GM23338 (cell line): ENCODE measurements around the gene ADAM30. TPM values are rescaled to one million over a fixed set of nuclear protein-coding genes. Genes with fewer than 3 reads are reported as not detected.

Source experiments
- ATAC-seq: fragments of 200-7000 bp; cut with Tn5 transposase; 3 replicates; pipeline ENCODE4 v1.9.1; 2020
- DNase-seq: peaks from one replicate; pipeline ENCODE4 v3.0.0-alpha.2; 2015; ENCODE audit warnings: low spot score
- H2AFZ ChIP-seq: fragments of 200-600 bp; sonication (generic); 2 replicates; pipeline ENCODE4 v1.8.0; 2016; ENCODE audit warnings: antibody characterized with exemption, mild to moderate bottlenecking, moderate library complexity
- H3F3A ChIP-seq: fragments of 200-600 bp; sonication (generic); replicated peaks from 2 replicates; pipeline ENCODE4 v1.8.0; 2017; ENCODE audit warnings: antibody characterized with exemption, mixed run types, low read depth
- H3K27ac ChIP-seq: fragments of 200-600 bp; sonication (generic); 2 replicates; pipeline ENCODE4 v1.6.1; 2016; ENCODE audit warnings: low read depth
- H3K27me3 ChIP-seq: fragments of 200-600 bp; sonication (generic); 2 replicates; pipeline ENCODE4 v1.8.0; 2016; ENCODE audit warnings: mild to moderate bottlenecking, mixed run types, moderate library complexity; ENCODE audit not compliant: insufficient read depth
- H3K36me3 ChIP-seq: fragments of 200-600 bp; sonication (generic); 2 replicates; pipeline ENCODE4 v1.8.0; 2016; ENCODE audit warnings: mild to moderate bottlenecking; ENCODE audit not compliant: insufficient read depth
- H3K4me1 ChIP-seq: fragments of 200-600 bp; sonication (generic); 2 replicates; pipeline ENCODE4 v1.8.0; 2016; ENCODE audit warnings: mild to moderate bottlenecking, moderate library complexity; ENCODE audit not compliant: insufficient read depth
- H3K4me2 ChIP-seq: fragments of 200-600 bp; sonication (generic); 2 replicates; pipeline ENCODE4 v1.7.1; 2017; ENCODE audit warnings: mixed run types
- H3K4me3 ChIP-seq: fragments of 200-600 bp; sonication (generic); 2 replicates; pipeline ENCODE4 v1.6.1; 2016; ENCODE audit warnings: mixed run types
- H3K79me2 ChIP-seq: fragments of 200-600 bp; sonication (generic); replicated peaks from 2 replicates; pipeline ENCODE4 v1.8.0; 2017; ENCODE audit warnings: mild to moderate bottlenecking; ENCODE audit not compliant: insufficient read depth
- H3K9me2 ChIP-seq: fragments of 200-600 bp; sonication (generic); 2 replicates; pipeline ENCODE4 v1.8.0; 2017; ENCODE audit not compliant: insufficient read depth
- H4K20me1 ChIP-seq: fragments of 200-600 bp; sonication (generic); replicated peaks from 2 replicates; pipeline ENCODE4 v1.8.0; 2017; ENCODE audit warnings: mild to moderate bottlenecking; ENCODE audit not compliant: insufficient read depth
- H3K27ac Mint-ChIP-seq: 2 replicates; pipeline ENCODE4 v1.8.0; 2020; ENCODE audit warnings: inconsistent platforms, mild to moderate bottlenecking, moderate library complexity, mixed read lengths
- H3K27me3 Mint-ChIP-seq: 3 replicates; pipeline ENCODE4 v1.8.0; 2022; ENCODE audit warnings: low read depth, mild to moderate bottlenecking, moderate library complexity, mixed read lengths, inconsistent platforms; ENCODE audit not compliant: insufficient read depth, poor library complexity
- H3K36me3 Mint-ChIP-seq: 3 replicates; pipeline ENCODE4 v1.8.0; 2021; ENCODE audit warnings: low read depth, mild to moderate bottlenecking, inconsistent platforms, moderate library complexity, mixed read lengths
- H3K4me1 Mint-ChIP-seq: 3 replicates; pipeline ENCODE4 v1.8.0; 2020; ENCODE audit warnings: mild to moderate bottlenecking, inconsistent platforms, mixed read lengths
- H3K4me3 Mint-ChIP-seq: 3 replicates; pipeline ENCODE4 v1.8.0; 2021; ENCODE audit warnings: moderate library complexity, mild to moderate bottlenecking, inconsistent platforms, mixed read lengths
- H3K9me3 Mint-ChIP-seq: 3 replicates; pipeline ENCODE4 v1.8.0; 2020; ENCODE audit warnings: moderate library complexity, mild to moderate bottlenecking, inconsistent platforms, mixed read lengths
- CREB1 ChIP-seq: fragments of 250-450 bp; sonication (Bioruptor Pico); IDR thresholded peaks from 2 replicates; pipeline ENCODE4 v1.5.0; 2020; ENCODE audit warnings: low read depth, mild to moderate bottlenecking, moderate library complexity
- EZH2phosphoT487 ChIP-seq: fragments of 200-600 bp; sonication (generic); IDR thresholded peaks from one replicate; pipeline ENCODE4 v1.8.1; 2018; ENCODE audit warnings: antibody characterized with exemption; ENCODE audit not compliant: unreplicated experiment
- JUNB ChIP-seq: IDR thresholded peaks from one replicate; pipeline ENCODE4 v1.6.1; 2016; ENCODE audit warnings: antibody characterized with exemption; ENCODE audit not compliant: unreplicated experiment
- NANOG ChIP-seq: IDR thresholded peaks from 2 replicates; pipeline ENCODE4 v1.6.1; 2016; ENCODE audit warnings: antibody characterized with exemption, borderline replicate concordance
- POLR2AphosphoS5 ChIP-seq: IDR thresholded peaks from 2 replicates; pipeline ENCODE4 v1.6.1; 2016; ENCODE audit warnings: antibody characterized with exemption, low read depth
- STAT1 ChIP-seq: IDR thresholded peaks from one replicate; pipeline ENCODE4 v1.6.1; 2016; ENCODE audit warnings: antibody characterized with exemption; ENCODE audit not compliant: unreplicated experiment
- ZNF114 ChIP-seq: fragments of 250-450 bp; sonication (Bioruptor Pico); IDR thresholded peaks from 2 replicates; pipeline ENCODE4 v1.5.0; 2020; ENCODE audit warnings: mild to moderate bottlenecking, moderate library complexity
- polyA plus RNA-seq: library from polyadenylated mRNA; unstranded; fragments of >200 nt; fragmentation: Nextera tagmentation; extraction: Ambion mirVana; gene quantifications from 2 replicates; pipeline ENCODE4 v1.2.1, GENCODE V29; 2016
- total RNA-seq: library from RNA; depleted of rRNA; stranded (reverse); fragments of >200 nt; shearing (Covaris generic); gene quantifications from 2 replicates; pipeline ENCODE4 v1.2.3, GENCODE V29; 2014
- TF ChIP-seq, protein P1 (sequence below): IDR thresholded peaks from one replicate; pipeline ENCODE4 v1.6.1; 2018; ENCODE audit warnings: antibody characterized with exemption; ENCODE audit not compliant: unreplicated experiment
- TF ChIP-seq, protein P2 (sequence below), 2 experiments: fragments of 200-600 bp in 1 of 2; sonication (generic) in 1 of 2; conservative IDR thresholded peaks; 2 replicates each; pipeline versions ENCODE4 v1.5.1 to v1.6.1; 2016 to 2017; ENCODE audit warnings: antibody characterized with exemption in 2 of 2, low read depth in 2 of 2, mild to moderate bottlenecking in 2 of 2, moderate library complexity in 1 of 2
- TF ChIP-seq, protein P3 (sequence below): fragments of 250-450 bp; sonication (Bioruptor Pico); IDR thresholded peaks from 2 replicates; pipeline ENCODE4 v1.5.0; 2020; ENCODE audit warnings: mild to moderate bottlenecking, moderate library complexity

The ADAM30 gene
- total and polyA plus RNA-seq, 2 experiments from 2014 or later, result not detected

DNA sequence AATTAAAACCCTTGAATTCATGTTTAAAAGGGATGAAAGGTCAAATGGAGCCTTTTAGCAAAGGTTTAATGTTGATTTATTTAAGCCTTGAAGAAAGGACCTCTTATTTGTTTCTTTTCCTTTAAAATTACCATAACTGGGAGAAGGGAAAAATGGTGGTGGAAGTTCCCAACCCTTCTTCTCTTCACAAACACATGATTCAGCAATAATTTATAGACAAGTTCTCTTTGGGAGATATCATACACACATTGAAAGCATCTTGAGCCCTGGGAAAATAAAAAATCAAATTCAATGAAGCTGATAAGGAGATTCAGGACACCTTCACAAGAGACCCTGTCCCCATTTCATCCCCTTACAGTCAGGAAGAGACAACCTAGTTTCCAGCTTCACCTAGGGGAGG lies 8.9 kb downstream of the ADAM30 start:
- Histone ChIP-seq H3K4me3 (no peak overlapping the region), H3K27me3 (no peaks in the 10 kb centered on the region), H3K36me3 (no peaks in the 10 kb centered on the region), H2AFZ (no peak overlapping the region), H3K27ac (no peak overlapping the region), H3F3A (no peaks in the 10 kb centered on the region), H4K20me1 (no peaks in the 10 kb centered on the region), H3K9me2 (no peaks in the 10 kb centered on the region), H3K4me1 (no peaks in the 10 kb centered on the region), H3K4me2 (no peak overlapping the region), H3K79me2 (no peaks in the 10 kb centered on the region)
- Mint-ChIP-seq H3K4me1 (no peaks in the 10 kb centered on the region; the same call in 2 of the 3 replicates), H3K27ac (no peak overlapping the region), H3K9me3 (no peaks in the 10 kb centered on the region), H3K4me3 (no peak overlapping the region), H3K27me3 (peaks cover under 1% of the 10 kb centered on the region), H3K36me3 (no peaks in the 10 kb centered on the region)
- no peak for ATAC-seq
- DNase-seq, result no peak
- TF ChIP-seq POLR2AphosphoS5 (no peak), JUNB (no peak), NANOG (no peak), CREB1 (no peak), STAT1 (no peak), ZNF114 (CRISPR knock-in tag) (no peak), EZH2phosphoT487 (no peak)
- TF ChIP-seq, protein P1, sequence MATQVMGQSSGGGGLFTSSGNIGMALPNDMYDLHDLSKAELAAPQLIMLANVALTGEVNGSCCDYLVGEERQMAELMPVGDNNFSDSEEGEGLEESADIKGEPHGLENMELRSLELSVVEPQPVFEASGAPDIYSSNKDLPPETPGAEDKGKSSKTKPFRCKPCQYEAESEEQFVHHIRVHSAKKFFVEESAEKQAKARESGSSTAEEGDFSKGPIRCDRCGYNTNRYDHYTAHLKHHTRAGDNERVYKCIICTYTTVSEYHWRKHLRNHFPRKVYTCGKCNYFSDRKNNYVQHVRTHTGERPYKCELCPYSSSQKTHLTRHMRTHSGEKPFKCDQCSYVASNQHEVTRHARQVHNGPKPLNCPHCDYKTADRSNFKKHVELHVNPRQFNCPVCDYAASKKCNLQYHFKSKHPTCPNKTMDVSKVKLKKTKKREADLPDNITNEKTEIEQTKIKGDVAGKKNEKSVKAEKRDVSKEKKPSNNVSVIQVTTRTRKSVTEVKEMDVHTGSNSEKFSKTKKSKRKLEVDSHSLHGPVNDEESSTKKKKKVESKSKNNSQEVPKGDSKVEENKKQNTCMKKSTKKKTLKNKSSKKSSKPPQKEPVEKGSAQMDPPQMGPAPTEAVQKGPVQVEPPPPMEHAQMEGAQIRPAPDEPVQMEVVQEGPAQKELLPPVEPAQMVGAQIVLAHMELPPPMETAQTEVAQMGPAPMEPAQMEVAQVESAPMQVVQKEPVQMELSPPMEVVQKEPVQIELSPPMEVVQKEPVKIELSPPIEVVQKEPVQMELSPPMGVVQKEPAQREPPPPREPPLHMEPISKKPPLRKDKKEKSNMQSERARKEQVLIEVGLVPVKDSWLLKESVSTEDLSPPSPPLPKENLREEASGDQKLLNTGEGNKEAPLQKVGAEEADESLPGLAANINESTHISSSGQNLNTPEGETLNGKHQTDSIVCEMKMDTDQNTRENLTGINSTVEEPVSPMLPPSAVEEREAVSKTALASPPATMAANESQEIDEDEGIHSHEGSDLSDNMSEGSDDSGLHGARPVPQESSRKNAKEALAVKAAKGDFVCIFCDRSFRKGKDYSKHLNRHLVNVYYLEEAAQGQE, result no peak
- TF ChIP-seq, protein P2, sequence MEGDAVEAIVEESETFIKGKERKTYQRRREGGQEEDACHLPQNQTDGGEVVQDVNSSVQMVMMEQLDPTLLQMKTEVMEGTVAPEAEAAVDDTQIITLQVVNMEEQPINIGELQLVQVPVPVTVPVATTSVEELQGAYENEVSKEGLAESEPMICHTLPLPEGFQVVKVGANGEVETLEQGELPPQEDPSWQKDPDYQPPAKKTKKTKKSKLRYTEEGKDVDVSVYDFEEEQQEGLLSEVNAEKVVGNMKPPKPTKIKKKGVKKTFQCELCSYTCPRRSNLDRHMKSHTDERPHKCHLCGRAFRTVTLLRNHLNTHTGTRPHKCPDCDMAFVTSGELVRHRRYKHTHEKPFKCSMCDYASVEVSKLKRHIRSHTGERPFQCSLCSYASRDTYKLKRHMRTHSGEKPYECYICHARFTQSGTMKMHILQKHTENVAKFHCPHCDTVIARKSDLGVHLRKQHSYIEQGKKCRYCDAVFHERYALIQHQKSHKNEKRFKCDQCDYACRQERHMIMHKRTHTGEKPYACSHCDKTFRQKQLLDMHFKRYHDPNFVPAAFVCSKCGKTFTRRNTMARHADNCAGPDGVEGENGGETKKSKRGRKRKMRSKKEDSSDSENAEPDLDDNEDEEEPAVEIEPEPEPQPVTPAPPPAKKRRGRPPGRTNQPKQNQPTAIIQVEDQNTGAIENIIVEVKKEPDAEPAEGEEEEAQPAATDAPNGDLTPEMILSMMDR (conservative IDR thresholded peaks at IDR 0.05; ENCODE audit: low read depth in 2 of 2), result no peak
- TF ChIP-seq, protein P3, sequence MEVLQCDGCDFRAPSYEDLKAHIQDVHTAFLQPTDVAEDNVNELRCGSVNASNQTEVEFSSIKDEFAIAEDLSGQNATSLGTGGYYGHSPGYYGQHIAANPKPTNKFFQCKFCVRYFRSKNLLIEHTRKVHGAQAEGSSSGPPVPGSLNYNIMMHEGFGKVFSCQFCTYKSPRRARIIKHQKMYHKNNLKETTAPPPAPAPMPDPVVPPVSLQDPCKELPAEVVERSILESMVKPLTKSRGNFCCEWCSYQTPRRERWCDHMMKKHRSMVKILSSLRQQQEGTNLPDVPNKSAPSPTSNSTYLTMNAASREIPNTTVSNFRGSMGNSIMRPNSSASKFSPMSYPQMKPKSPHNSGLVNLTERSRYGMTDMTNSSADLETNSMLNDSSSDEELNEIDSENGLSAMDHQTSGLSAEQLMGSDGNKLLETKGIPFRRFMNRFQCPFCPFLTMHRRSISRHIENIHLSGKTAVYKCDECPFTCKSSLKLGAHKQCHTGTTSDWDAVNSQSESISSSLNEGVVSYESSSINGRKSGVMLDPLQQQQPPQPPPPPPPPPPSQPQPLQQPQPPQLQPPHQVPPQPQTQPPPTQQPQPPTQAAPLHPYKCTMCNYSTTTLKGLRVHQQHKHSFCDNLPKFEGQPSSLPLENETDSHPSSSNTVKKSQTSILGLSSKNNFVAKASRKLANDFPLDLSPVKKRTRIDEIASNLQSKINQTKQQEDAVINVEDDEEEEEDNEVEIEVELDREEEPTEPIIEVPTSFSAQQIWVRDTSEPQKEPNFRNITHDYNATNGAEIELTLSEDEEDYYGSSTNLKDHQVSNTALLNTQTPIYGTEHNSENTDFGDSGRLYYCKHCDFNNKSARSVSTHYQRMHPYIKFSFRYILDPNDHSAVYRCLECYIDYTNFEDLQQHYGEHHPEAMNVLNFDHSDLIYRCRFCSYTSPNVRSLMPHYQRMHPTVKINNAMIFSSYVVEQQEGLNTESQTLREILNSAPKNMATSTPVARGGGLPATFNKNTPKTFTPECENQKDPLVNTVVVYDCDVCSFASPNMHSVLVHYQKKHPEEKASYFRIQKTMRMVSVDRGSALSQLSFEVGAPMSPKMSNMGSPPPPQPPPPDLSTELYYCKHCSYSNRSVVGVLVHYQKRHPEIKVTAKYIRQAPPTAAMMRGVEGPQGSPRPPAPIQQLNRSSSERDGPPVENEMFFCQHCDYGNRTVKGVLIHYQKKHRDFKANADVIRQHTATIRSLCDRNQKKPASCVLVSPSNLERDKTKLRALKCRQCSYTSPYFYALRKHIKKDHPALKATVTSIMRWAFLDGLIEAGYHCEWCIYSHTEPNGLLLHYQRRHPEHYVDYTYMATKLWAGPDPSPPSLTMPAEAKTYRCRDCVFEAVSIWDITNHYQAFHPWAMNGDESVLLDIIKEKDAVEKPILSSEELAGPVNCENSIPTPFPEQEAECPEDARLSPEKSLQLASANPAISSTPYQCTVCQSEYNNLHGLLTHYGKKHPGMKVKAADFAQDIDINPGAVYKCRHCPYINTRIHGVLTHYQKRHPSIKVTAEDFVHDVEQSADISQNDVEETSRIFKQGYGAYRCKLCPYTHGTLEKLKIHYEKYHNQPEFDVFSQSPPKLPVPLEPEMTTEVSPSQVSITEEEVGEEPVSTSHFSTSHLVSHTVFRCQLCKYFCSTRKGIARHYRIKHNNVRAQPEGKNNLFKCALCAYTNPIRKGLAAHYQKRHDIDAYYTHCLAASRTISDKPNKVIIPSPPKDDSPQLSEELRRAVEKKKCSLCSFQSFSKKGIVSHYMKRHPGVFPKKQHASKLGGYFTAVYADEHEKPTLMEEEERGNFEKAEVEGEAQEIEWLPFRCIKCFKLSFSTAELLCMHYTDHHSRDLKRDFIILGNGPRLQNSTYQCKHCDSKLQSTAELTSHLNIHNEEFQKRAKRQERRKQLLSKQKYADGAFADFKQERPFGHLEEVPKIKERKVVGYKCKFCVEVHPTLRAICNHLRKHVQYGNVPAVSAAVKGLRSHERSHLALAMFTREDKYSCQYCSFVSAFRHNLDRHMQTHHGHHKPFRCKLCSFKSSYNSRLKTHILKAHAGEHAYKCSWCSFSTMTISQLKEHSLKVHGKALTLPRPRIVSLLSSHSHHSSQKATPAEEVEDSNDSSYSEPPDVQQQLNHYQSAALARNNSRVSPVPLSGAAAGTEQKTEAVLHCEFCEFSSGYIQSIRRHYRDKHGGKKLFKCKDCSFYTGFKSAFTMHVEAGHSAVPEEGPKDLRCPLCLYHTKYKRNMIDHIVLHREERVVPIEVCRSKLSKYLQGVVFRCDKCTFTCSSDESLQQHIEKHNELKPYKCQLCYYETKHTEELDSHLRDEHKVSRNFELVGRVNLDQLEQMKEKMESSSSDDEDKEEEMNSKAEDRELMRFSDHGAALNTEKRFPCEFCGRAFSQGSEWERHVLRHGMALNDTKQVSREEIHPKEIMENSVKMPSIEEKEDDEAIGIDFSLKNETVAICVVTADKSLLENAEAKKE, result no peak
